MM.1S (cell line): ENCODE results near the gene R3HDM1.
"Not testable (repeated sequence)": the region's sequence is repeated elsewhere in the genome, so short reads cannot be mapped to it uniquely, and the experiment has no call there.

Source experiments
- DNase-seq: peaks from one replicate; pipeline ENCODE4 v3.0.0-alpha.2; 2015
- H2AFZ ChIP-seq: fragments of 300-600 bp; sonication (generic); 2 replicates; pipeline ENCODE4 v1.6.0; 2016; ENCODE audit warnings: antibody characterized with exemption, low read length
- H3F3A ChIP-seq: fragments of 300-600 bp; sonication (generic); 2 replicates; pipeline ENCODE4 v1.6.1; 2016; ENCODE audit warnings: mild to moderate bottlenecking, antibody characterized with exemption, low read length, moderate library complexity, mixed read lengths; ENCODE audit not compliant: insufficient read depth
- H3K27ac ChIP-seq: fragments of 300-600 bp; sonication (generic); 2 replicates; pipeline ENCODE4 v1.5.1; 2016; ENCODE audit warnings: mild to moderate bottlenecking, low read length
- H3K27me3 ChIP-seq: fragments of 300-600 bp; sonication (generic); replicated peaks from 2 replicates; pipeline ENCODE4 v1.6.0; 2016; ENCODE audit warnings: low read length; ENCODE audit not compliant: insufficient read depth
- H3K36me3 ChIP-seq: fragments of 300-600 bp; sonication (generic); replicated peaks from 2 replicates; pipeline ENCODE4 v1.6.1; 2016; ENCODE audit warnings: mild to moderate bottlenecking, low read length, mixed read lengths; ENCODE audit not compliant: insufficient read depth
- H3K4me1 ChIP-seq: fragments of 300-600 bp; sonication (generic); 2 replicates; pipeline ENCODE4 v1.6.1; 2016; ENCODE audit warnings: low read length, mixed read lengths
- H3K4me2 ChIP-seq: fragments of 300-600 bp; sonication (generic); 2 replicates; pipeline ENCODE4 v1.6.0; 2016; ENCODE audit warnings: low read depth, low read length
- H3K4me3 ChIP-seq: fragments of 300-600 bp; sonication (generic); 2 replicates; pipeline ENCODE4 v1.5.1; 2016; ENCODE audit warnings: low read length, mixed read lengths
- H3K79me2 ChIP-seq: fragments of 300-600 bp; sonication (generic); 2 replicates; pipeline ENCODE4 v1.6.1; 2016; ENCODE audit warnings: mixed run types, low read length, mixed read lengths
- H3K9ac ChIP-seq: fragments of 300-600 bp; sonication (generic); 2 replicates; pipeline ENCODE4 v1.6.1; 2016; ENCODE audit warnings: low read length, mixed read lengths
- H3K9me2 ChIP-seq: fragments of 300-600 bp; sonication (generic); replicated peaks from 2 replicates; pipeline ENCODE4 v1.6.1; 2016; ENCODE audit warnings: mild to moderate bottlenecking, low read length, mixed read lengths; ENCODE audit not compliant: insufficient read depth
- H3K9me3 ChIP-seq: fragments of 300-600 bp; sonication (generic); replicated peaks from 2 replicates; pipeline ENCODE4 v1.6.1; 2016; ENCODE audit warnings: mild to moderate bottlenecking, low read length, mixed read lengths; ENCODE audit not compliant: insufficient read depth
- H4K20me1 ChIP-seq: fragments of 300-600 bp; sonication (generic); 2 replicates; pipeline ENCODE4 v1.6.1; 2016; ENCODE audit warnings: mild to moderate bottlenecking, low read length, moderate library complexity, mixed read lengths; ENCODE audit not compliant: insufficient read depth
- EZH2 ChIP-seq: fragments of 300-600 bp; sonication (generic); optimal IDR thresholded peaks from 2 replicates; pipeline ENCODE3; 2017; ENCODE audit warnings: low read depth, mild to moderate bottlenecking, antibody characterized with exemption, low read length, mixed read lengths
- EZH2phosphoT487 ChIP-seq: fragments of 300-600 bp; sonication (generic); IDR thresholded peaks from 2 replicates; pipeline ENCODE4 v1.6.1; 2018; ENCODE audit warnings: antibody characterized with exemption, low read length
- TF ChIP-seq, protein P1 (sequence below): fragments of 300-600 bp; sonication (generic); IDR thresholded peaks from 2 replicates; pipeline ENCODE4 v1.5.1; 2016; ENCODE audit warnings: antibody characterized with exemption, low read length, mixed read lengths

The R3HDM1 gene

DNA sequence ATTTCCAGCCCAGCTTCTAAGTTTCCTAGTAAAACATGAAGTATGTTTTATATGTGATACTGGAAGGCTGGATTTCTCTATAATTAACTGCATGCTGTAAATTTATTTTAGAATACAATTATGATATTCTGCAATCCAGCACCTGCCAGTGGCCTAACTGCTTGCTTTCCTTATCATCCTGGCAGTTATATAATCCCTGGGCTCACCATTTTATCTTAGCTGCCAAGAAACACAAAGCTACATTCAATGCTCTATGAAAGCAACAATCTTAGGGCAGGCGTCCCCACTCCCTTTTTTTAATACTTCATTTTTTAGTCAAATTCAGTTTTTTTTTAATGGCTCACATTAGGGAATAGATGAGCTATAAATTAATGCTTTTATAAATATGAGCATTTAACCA lies 172.0 kb downstream of the R3HDM1 start:
- Histone ChIP-seq H3K27me3 (no peaks in the 10 kb centered on the region), H3F3A (no peaks in the 10 kb centered on the region), H3K4me2 (no peak overlapping the region), H3K27ac (no peak overlapping the region), H3K9me3 (no peaks in the 10 kb centered on the region), H3K36me3 (no peaks in the 10 kb centered on the region), H3K4me3 (no peak overlapping the region), H3K4me1 (no peaks in the 10 kb centered on the region), H3K9ac (no peak overlapping the region), H3K79me2 (no peaks in the 10 kb centered on the region), H2AFZ (no peak overlapping the region), H3K9me2 (no peaks in the 10 kb centered on the region), H4K20me1 (no peaks in the 10 kb centered on the region)
- DNase-seq = no peak
- TF ChIP-seq, protein P1, sequence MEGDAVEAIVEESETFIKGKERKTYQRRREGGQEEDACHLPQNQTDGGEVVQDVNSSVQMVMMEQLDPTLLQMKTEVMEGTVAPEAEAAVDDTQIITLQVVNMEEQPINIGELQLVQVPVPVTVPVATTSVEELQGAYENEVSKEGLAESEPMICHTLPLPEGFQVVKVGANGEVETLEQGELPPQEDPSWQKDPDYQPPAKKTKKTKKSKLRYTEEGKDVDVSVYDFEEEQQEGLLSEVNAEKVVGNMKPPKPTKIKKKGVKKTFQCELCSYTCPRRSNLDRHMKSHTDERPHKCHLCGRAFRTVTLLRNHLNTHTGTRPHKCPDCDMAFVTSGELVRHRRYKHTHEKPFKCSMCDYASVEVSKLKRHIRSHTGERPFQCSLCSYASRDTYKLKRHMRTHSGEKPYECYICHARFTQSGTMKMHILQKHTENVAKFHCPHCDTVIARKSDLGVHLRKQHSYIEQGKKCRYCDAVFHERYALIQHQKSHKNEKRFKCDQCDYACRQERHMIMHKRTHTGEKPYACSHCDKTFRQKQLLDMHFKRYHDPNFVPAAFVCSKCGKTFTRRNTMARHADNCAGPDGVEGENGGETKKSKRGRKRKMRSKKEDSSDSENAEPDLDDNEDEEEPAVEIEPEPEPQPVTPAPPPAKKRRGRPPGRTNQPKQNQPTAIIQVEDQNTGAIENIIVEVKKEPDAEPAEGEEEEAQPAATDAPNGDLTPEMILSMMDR = no peak
- TF ChIP-seq EZH2phosphoT487 (no peak), EZH2 (no peak)

DNA sequence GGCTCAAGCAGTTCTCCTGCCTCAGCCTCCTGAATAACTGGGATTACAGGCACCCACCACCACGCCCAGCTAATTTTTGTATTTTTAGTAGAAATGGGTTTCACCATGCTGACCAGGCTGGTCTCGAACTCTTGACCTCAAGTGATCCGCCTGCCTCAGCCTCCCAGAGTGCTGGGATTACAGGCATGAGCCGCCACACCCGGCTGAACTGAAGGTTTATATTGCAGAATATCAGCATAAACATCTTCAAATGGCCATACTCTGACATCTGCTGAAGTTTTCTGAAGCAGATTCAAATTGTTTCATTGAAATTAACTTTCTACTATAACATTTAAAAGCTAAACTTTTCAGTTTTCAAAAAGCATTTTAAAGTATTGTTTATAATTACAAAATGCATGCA lies 172.8 kb downstream of the R3HDM1 start:
- H3F3A ChIP-seq, DNase-seq, H3K27me3 ChIP-seq, H3K79me2 ChIP-seq, H2AFZ ChIP-seq, H3K4me1 ChIP-seq, H3K4me3 ChIP-seq, H3K27ac ChIP-seq, H3K9me3 ChIP-seq, H3K36me3 ChIP-seq, H3K4me2 ChIP-seq, H3K9ac ChIP-seq, H4K20me1 ChIP-seq, H3K9me2 ChIP-seq: not testable (repeated sequence)

DNA sequence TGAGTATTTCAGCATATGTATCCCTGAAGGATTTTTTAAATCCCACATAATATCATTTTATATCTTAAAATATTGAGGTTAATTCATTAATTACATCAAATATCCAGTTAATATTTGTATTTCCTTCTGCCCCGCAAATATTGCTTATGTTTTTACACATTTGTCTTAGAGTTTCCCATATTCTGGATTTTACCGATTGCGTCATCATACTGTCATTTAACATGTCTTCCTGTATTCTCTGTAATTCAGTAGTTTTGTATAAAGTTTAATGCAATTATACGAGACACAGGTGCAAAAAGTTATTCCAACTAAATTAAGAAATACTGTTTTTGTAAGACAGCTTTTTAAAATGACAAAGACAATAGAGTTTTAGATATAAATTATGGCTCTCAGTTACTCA lies 176.9 kb downstream of the R3HDM1 start:
- Histone ChIP-seq H3K4me1 (no peaks in the 10 kb centered on the region), H3K9ac (no peak overlapping the region), H3F3A (no peaks in the 10 kb centered on the region; the same call in 1 of the 2 replicates), H2AFZ (no peak overlapping the region), H3K9me2 (no peaks in the 10 kb centered on the region), H3K27me3 (no peaks in the 10 kb centered on the region), H3K9me3 (no peaks in the 10 kb centered on the region), H3K4me3 (no peak overlapping the region), H3K36me3 (no peaks in the 10 kb centered on the region; the same call in 1 of the 2 replicates), H3K4me2 (no peak overlapping the region), H3K27ac (no peak overlapping the region), H4K20me1 (no peaks in the 10 kb centered on the region), H3K79me2 (no peaks in the 10 kb centered on the region)
- TF ChIP-seq EZH2 (no peak), EZH2phosphoT487 (no peak)
- TF ChIP-seq, protein P1 = no peak
- DNase-seq = no peak

DNA sequence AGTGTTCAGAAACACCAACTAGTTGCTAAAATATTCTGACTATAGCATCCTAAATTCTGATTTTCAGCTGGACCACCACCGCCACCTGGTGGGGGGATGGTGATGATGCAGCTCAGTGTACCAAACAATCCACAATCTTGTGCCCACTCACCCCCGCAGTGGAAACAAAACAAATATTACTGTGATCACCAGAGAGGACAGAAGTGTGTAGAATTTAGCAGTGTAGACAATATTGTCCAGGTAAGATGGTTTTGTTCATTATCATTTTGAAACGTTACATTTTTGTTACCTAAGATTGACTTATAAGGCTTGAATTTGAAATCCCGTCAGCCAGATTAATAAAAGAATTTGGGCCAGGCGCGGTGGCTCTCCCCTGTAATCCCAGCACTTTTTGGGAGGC lies 178.7 kb downstream of the R3HDM1 start:
- Histone ChIP-seq H3K4me2 (no peak overlapping the region), H3K27me3 (no peaks in the 10 kb centered on the region), H3K4me1 (no peaks in the 10 kb centered on the region), H3F3A (no peaks in the 10 kb centered on the region; the same call in 1 of the 2 replicates), H3K9me3 (no peaks in the 10 kb centered on the region), H2AFZ (no peak overlapping the region), H3K79me2 (no peaks in the 10 kb centered on the region), H3K9me2 (no peaks in the 10 kb centered on the region), H4K20me1 (no peaks in the 10 kb centered on the region), H3K36me3 (peaks cover 6% of the 10 kb centered on the region), H3K9ac (no peak overlapping the region), H3K4me3 (no peak overlapping the region), H3K27ac (no peak overlapping the region)
- peak; percentile 40 for DNase-seq
- TF ChIP-seq EZH2 = no peak
- TF ChIP-seq, protein P1 = peak; percentile 95
- no peak for TF ChIP-seq EZH2phosphoT487

DNA sequence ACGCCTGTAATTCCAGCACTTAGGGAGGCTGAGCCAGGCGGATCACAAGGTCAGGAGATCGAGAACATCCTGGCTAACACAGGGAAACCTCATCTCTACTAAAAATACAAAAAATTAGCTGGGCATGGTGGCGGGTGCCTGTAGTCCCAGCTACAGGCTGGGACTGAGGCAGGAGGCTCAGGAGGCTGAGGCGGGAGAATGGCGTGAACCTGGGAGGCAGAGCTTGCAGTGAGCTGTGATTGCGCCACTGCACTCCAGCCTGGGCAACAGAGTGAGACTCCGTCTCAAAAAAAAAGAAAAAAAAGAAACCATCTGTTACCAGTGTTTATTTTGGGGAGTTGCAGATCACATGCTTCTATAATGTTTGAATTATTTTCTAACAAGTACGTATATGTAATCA lies 183.8 kb downstream of the R3HDM1 start:
- not testable (repeated sequence) for H3K4me1 ChIP-seq, H4K20me1 ChIP-seq, H3K9ac ChIP-seq, DNase-seq, H3K4me2 ChIP-seq, H3K9me3 ChIP-seq, H3K79me2 ChIP-seq, H3F3A ChIP-seq, H3K9me2 ChIP-seq, H3K36me3 ChIP-seq, H2AFZ ChIP-seq, H3K4me3 ChIP-seq, H3K27ac ChIP-seq, H3K27me3 ChIP-seq
